ENCODE results near the gene CYSRT1. TPM values are rescaled to one million over a fixed set of nuclear protein-coding genes. Genes with fewer than 3 reads are reported as not detected.

Gene CYSRT1
- total and polyA plus RNA-seq, 2 donors (not counting 1 experiment from before 2014, with no cell fraction given), result 0.22 to 0.51 TPM

GRCh38 chr9:137243626-137244485, 18.9 kb downstream of the CYSRT1 start:
- H3K4me1 Mint-ChIP-seq, result peaks cover 27% of the 10 kb centered on the region
- Histone ChIP-seq H3K9ac (ENCODE audit: low read length) (no peak overlapping the region), H3K27me3 (replicated peaks in 1 of 4; ENCODE audit: control extremely low read depth in 1 of 4, control insufficient read depth in 3 of 4, insufficient read depth in 4 of 4, low read length in 3 of 4) (no peaks in the 10 kb centered on the region), H3K36me3 (replicated peaks in 1 of 2; ENCODE audit: control extremely low read depth in 1 of 2, control insufficient read depth in 1 of 2, extremely low read depth in 1 of 2, insufficient read depth in 2 of 2, low read length in 1 of 2) (peaks cover 0 to 20% of the 10 kb centered on the region in 2 experiments), H3K27ac (ENCODE audit: low read length in 2 of 2) (no peak overlapping the region), H2AFZ (ENCODE audit: insufficient read depth, low read depth, low read length, poor library complexity, severe bottlenecking) (no peak overlapping the region), H3K79me2 (ENCODE audit: control insufficient read depth, insufficient read depth, low read length) (peaks cover 38% of the 10 kb centered on the region), H3K9me3 (ENCODE audit: control extremely low read depth in 1 of 3, control insufficient read depth in 2 of 3, insufficient read depth in 1 of 3, low read length in 2 of 3) (no peaks in the 10 kb centered on the region), H3K4me3 (ENCODE audit: control extremely low read depth in 1 of 5, extremely low read depth in 1 of 5, insufficient read depth in 1 of 5, low read depth in 2 of 5, low read length in 4 of 5) (no peak overlapping the region), H3K4me1 (ENCODE audit: control insufficient read depth in 2 of 2, insufficient read depth in 2 of 2, low read length in 2 of 2) (peaks cover 16 to 25% of the 10 kb centered on the region in 2 donors), H3K4me2 (replicated peaks; ENCODE audit: low read depth, low read length, poor library complexity, severe bottlenecking) (no peak overlapping the region), H4K20me1 (ENCODE audit: control insufficient read depth, insufficient read depth, low read length, poor library complexity, severe bottlenecking) (peaks cover 37% of the 10 kb centered on the region)
- no peaks in the 10 kb centered on the region for H3K9me3 Mint-ChIP-seq (ENCODE audit: insufficient read depth)
- DNase-seq, result no peak
- peak overlapping the region; percentile 65 for H3K27ac Mint-ChIP-seq
- 93% methylated on average over 9 of the region's 15 CpGs for WGBS (ENCODE audit: insufficient coverage)
- no peak overlapping the region for H3K4me3 Mint-ChIP-seq
- ChIA-PET POLR2A (interaction anchor here (2.1 kb wide), 1 partner anchor 10 kb away, joined by 15 read pairs; no protein-coding TSS in a partner anchor), CTCF (no interaction called here)
- no peaks in the 10 kb centered on the region for H3K27me3 Mint-ChIP-seq
- no peak for ATAC-seq (ENCODE audit: low read depth)
- intact Hi-C loops (cut with micrococcal nuclease), result no loop called here
- no peak for TF ChIP-seq CTCF (IDR thresholded peaks at IDR 0.05)
- no peak for TF ChIP-seq EZH2 (IDR thresholded peaks at IDR 0.05; ENCODE audit: borderline replicate concordance, insufficient read depth, low read depth, low read length, poor library complexity, severe bottlenecking)
